Epithelial cell of esophagus (primary cell): ENCODE results near the gene TNFSF13.

ENCODE experiments used
- DNase-seq: peaks from one replicate; pipeline ENCODE4 v3.0.0; 2010; ENCODE audit warnings: low read depth
- H3K4me3 ChIP-seq: 2 replicates; pipeline ENCODE4 v1.5.1; 2011; ENCODE audit warnings: mild to moderate bottlenecking, low read length, control low read depth
- TF ChIP-seq, protein P1 (sequence below): IDR thresholded peaks from 2 replicates; pipeline ENCODE4 v1.5.1; 2011; ENCODE audit warnings: low read depth, mild to moderate bottlenecking, low read length, control low read depth, inconsistent platforms; ENCODE audit not compliant: insufficient read depth; ENCODE audit errors: missing control alignments

TNFSF13 gene

DNA sequence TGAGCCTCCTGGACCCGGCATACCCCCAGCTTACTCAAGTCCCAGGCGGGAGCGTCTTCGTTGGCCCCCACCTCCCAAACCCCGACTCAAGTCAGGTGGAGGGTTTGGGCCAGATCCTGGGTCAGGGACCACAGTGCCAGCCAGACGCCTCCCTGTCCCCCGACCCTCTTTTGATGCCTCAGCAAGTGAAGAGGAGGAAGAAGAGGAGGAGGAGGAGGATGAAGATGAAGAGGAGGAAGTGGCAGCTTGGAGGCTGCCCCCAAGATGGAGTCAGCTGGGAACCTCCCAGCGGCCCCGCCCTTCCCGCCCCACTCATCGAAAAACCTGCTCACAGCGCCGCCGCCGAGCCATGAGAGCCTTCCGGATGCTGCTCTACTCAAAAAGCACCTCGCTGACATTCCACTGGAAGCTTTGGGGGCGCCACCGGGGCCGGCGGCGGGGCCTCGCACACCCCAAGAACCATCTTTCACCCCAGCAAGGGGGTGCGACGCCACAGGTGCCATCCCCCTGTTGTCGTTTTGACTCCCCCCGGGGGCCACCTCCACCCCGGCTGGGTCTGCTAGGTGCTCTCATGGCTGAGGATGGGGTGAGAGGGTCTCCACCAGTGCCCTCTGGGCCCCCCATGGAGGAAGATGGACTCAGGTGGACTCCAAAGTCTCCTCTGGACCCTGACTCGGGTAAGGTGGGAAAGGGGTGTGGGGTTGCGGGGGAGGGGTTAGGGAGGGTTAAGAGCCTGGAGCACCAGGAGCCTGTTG is 4.7 kb downstream of the TNFSF13 start:
- TF ChIP-seq, protein P1, sequence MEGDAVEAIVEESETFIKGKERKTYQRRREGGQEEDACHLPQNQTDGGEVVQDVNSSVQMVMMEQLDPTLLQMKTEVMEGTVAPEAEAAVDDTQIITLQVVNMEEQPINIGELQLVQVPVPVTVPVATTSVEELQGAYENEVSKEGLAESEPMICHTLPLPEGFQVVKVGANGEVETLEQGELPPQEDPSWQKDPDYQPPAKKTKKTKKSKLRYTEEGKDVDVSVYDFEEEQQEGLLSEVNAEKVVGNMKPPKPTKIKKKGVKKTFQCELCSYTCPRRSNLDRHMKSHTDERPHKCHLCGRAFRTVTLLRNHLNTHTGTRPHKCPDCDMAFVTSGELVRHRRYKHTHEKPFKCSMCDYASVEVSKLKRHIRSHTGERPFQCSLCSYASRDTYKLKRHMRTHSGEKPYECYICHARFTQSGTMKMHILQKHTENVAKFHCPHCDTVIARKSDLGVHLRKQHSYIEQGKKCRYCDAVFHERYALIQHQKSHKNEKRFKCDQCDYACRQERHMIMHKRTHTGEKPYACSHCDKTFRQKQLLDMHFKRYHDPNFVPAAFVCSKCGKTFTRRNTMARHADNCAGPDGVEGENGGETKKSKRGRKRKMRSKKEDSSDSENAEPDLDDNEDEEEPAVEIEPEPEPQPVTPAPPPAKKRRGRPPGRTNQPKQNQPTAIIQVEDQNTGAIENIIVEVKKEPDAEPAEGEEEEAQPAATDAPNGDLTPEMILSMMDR = no peak
- no peak for DNase-seq

DNA sequence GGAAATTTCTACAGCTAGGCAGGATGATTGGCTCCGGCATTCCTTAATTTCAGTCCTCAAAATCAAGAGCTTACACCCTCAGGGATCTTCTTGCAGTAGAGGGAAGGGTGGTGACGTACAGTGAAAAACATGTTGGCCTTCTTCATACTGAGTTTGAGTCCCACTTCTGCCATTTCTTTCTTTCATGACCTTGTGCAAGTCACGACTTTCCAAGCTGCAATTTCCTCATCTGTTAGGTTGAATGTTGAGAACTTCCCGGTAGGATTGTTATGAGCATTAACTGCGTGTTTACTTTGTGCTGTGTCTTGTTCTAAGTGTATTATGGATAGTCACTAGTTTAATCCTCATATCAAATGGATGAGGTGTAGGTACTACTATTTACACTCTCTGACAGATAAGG is 11.0 kb downstream of the TNFSF13 start:
- no peak for DNase-seq
- TF ChIP-seq, protein P1 = no peak
- H3K4me3 ChIP-seq = no peak overlapping the region

More for the DNA sequence above, 4.7 kb downstream of the TNFSF13 start:
- peak overlapping the region; percentile 78 for H3K4me3 ChIP-seq

DNA sequence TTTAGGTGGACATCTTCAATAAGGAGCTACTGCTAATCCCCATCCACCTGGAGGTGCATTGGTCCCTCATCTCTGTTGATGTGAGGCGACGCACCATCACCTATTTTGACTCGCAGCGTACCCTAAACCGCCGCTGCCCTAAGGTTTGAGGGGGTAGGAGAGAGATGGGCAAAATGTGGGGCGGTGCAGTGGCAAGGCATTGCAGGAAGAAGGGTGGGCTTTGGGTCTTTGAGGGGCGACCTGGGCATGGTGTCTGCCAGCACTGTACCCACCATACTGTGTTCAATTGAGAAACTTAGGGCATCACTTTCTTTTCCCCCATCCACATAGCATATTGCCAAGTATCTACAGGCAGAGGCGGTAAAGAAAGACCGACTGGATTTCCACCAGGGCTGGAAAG is 11.8 kb downstream of the TNFSF13 start:
- H3K4me3 ChIP-seq = no peak overlapping the region
- no peak for DNase-seq
- TF ChIP-seq, protein P1 = no peak

DNA sequence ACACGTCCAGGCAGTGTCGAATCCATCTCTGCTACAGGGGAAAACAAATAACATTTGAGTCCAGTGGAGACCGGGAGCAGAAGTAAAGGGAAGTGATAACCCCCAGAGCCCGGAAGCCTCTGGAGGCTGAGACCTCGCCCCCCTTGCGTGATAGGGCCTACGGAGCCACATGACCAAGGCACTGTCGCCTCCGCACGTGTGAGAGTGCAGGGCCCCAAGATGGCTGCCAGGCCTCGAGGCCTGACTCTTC is 13.7 kb downstream of the TNFSF13 start:
- no peak for DNase-seq
- H3K4me3 ChIP-seq = peak overlapping the region; percentile 80
- TF ChIP-seq, protein P1 = no peak

DNA sequence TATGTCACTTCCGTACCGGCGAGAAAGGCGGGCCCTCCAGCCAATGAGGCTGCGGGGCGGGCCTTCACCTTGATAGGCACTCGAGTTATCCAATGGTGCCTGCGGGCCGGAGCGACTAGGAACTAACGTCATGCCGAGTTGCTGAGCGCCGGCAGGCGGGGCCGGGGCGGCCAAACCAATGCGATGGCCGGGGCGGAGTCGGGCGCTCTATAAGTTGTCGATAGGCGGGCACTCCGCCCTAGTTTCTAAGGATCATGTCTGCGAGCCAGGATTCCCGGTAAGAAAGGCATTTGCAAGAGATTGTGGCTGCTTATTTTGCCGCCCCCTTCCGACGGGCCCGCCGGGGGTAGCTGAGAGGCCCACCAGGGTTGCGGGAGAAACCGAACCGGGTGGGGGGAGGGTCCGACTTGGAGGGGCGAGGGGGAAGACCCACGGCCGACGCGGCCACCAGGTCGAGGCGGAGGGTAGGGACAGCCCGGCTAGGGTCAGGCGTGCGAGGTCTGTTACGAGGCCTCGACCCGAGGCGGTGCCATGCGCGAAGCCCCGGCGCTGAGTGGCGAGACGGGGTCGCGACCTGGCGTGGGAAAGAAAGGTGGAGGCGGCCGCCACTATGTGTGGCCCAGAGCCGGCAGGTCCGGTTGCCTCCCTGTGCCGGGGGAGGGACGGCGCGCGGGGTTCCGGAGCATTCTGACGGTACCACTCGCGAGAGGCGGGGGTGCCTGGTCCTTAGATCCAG is 14.2 kb downstream of the TNFSF13 start:
- peak; percentile 99 for DNase-seq
- TF ChIP-seq, protein P1 = no peak
- H3K4me3 ChIP-seq = peak overlapping the region; percentile 91

DNA sequence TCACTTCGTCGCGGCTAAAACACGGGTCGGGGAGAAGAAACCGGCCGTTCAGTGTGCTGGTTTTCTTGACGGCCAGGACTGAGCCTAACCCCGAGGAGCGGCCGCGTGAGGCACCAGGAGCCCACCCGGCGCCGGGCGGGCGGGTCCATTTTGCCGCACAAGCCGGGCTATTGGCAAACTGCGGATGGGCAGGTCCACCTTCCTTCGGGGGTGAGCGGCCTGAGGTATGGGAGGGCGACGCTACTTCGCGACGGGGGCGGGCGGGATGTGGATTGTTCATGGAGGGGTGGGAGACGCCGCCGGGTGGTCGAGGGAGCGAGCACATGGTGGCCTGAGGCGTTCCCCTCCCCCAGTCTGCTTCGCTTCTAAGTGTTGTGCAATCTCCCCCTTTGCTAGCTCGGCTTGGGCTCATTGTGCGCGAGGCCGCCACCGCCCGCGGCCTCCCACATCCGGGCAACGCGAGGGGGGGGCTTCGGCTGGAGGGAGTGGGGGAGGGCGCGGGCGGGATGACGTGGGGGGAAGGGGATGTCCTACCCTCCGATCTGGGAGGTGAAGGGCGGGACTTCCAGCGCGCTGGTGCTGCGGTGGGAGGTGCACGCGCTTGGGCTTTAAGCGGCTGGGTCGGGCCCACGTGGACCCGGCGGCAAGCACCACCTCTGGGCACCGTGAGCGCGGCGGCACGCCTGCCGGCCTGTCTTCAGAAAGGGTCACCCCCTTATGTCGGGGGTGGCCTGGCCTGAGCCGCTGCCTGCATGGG is 15.0 kb downstream of the TNFSF13 start:
- DNase-seq = peak; percentile 76
- peak overlapping the region; percentile 91 for H3K4me3 ChIP-seq
- TF ChIP-seq, protein P1 = no peak
